GM21786 (cell line): ENCODE results near the gene TMPRSS13.
"Not testable (repeated sequence)": the region's sequence is repeated elsewhere in the genome, so short reads cannot be mapped to it uniquely, and the experiment has no call there.

ENCODE experiments used
- ATAC-seq: cut with Tn5 transposase; IDR thresholded peaks from one replicate; pipeline ENCODE4 v1.9.1; 2021; ENCODE audit not compliant: unreplicated experiment

TMPRSS13 gene

DNA sequence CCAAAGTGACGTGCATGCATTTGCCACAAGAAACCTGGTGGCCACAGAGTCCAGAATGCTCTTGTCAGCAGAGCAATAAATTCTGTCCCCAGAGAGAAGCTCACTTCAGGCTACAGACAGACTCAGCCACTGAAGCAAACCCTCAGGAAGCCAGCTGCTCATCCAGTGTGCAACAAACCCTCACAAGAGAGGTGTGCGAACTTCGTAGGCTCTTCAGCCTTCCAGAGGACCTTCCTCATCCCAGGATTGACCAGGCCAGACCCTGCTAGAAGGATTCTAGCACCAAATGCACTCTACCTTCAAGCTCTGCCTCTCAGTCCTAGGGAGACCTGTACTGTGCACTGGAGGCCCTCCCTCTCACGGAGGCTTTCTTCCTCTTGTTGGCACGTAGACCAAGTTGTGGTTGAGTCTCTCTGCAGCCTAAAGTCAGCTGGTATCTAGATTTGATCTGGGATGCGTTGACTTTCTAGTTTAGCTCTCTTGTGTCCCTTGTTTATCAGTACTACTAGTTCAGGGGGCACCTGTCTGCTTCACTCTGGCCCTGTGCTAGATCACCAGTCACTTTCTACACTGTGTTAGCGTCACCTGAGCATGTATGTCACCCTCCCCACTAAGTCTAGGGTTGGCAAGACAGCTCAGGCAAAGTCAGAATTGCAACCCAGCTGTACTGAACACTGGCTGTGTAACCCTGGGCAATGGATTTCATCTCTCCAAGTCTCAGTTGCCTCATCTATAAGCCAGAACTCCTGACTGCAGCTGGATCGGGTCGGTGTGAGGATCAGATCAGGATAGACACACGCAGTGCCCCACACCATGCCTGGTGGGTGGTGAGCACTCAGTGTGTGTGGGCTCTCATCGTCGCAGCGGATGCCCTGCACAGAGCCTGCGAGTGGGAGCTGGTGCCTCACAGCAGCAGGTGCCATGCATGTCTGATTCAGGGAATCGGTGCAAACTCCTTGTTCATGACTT is 22.1 kb upstream of the TMPRSS13 start:
- ATAC-seq: no peak

GRCh38 chr11:117950301-117950700 is 21.1 kb upstream of the TMPRSS13 start:
- ATAC-seq: no peak

GRCh38 chr11:117949062-117949461 is 19.9 kb upstream of the TMPRSS13 start:
- ATAC-seq: no peak

DNA sequence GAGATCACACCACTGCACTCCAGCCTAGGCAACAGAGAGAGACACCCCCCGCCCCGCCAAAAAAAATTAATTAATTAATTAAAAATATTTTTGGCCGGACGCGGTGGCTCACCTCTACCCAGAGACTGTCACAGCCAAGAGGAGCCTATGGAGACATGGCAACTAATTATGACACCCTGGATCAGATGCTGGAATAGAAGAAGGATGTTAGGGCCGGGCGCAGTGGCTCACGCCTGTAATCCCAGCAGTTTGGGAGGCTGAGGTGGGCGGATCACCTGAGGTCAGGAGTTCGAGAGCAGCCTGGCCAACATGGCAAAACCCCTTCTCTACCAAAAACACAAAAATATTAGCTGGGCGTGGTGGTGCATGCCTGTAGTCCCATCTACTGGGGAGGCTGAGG is 19.3 kb upstream of the TMPRSS13 start:
- ATAC-seq: not testable (repeated sequence)

GRCh38 chr11:117947751-117948150 is 18.5 kb upstream of the TMPRSS13 start:
- ATAC-seq: not testable (repeated sequence)

DNA sequence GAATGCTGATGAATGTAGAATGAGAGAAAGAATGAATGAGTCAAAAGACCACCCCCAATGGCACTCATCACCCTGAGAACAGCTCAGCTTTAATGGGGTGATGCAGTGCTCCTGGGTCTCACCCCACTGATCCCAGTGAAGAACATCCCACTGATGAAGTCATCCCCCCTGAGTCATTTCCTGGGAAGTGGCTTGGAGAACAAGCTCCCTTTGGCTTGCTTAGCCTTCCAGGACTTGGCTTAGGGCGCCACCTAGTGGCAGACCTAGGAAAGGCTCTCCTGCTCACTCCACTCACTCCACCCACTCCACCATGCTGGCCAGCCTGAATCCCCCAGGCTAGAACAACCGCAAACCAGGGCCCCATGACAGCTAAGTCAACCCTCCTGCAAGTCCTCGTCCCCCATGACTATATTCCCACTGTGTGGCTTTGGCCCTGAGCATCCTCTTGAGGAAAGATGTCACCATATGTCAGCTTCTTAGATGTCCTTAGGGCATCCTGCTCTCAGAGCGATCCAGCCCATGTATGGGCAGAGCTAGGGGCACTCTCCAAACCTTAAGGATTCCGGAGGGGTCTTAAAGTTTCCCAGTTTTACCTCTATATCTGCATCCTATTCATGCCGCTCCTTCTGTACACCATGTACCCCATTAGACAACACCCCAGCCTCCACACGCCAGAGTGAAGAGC is 17.8 kb upstream of the TMPRSS13 start:
- peak; percentile 35 for ATAC-seq

GRCh38 chr11:117946156-117946841 is 17.1 kb upstream of the TMPRSS13 start:
- no peak for ATAC-seq

- no peak for ATAC-seq
These were observed 16.0 kb upstream of the TMPRSS13 start for GRCh38 chr11:117945047-117945810.

DNA sequence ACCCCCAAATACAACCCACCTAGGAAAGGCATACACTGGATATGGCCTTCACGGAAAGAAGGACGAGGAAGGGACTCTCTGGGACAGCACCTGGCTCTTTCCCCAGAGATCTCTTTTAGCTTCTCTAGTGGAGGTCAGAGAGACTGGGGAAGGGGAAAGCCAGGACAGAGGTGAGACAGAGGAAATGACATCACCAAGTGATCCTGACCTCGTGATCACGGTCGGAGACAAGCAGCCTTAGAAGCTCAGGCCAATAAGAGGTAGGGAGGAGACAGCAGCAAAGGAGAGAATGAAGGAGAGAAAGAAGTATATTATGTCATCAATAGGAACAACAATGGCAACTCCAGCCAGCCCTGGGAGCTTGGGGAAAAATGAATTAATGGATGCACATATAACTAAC is 15.4 kb upstream of the TMPRSS13 start:
- no peak for ATAC-seq

GRCh38 chr11:117941976-117942654 is 12.9 kb upstream of the TMPRSS13 start:
- ATAC-seq: no peak

DNA sequence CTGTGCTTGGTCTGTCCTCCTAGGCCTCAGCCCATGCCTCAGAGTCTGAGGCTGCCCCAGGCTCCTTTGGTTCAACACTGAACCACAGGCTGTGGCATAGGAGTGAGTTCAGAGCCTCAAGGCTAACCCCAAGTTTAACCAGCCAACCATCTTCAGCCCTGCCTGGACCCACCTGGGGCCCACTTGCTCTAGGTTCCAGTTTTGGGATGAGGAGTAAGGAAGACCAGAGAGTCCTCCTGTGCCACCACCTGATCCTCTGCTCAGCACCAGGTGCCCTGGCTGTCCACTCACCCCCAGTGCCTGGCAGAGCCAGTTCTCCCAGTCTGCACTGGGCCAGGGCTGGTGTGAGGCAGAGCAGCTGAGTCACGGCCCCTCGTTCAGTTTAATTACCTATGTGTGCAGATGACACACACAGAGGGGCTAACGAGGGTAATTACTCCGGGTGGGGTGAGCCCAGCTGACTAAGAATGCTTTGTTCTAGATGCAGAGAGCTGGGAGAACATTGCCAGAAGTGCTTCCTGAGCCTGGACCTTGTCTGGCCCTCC is 12.0 kb upstream of the TMPRSS13 start:
- no peak for ATAC-seq

GRCh38 chr11:117940736-117941135 is 11.5 kb upstream of the TMPRSS13 start:
- no peak for ATAC-seq

DNA sequence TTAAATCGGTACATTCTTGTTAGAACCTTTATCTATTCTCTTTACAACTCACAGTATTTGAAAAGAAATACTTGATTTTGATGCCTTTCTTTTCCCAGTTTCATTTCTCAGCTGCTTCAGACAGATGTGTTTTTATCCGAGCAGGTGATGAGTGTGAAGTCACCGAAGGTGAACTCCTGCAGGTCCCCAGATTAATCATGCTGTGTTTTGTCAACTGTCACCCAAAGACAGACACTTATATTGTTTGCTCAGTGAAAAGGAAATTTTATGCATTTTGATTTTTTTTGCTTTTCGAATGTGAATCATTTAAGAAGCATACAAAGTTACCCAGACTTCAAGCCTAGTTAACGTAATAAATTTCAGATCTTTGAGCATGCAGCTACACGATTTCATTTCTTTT is 7.8 kb upstream of the TMPRSS13 start:
- no peak for ATAC-seq

DNA sequence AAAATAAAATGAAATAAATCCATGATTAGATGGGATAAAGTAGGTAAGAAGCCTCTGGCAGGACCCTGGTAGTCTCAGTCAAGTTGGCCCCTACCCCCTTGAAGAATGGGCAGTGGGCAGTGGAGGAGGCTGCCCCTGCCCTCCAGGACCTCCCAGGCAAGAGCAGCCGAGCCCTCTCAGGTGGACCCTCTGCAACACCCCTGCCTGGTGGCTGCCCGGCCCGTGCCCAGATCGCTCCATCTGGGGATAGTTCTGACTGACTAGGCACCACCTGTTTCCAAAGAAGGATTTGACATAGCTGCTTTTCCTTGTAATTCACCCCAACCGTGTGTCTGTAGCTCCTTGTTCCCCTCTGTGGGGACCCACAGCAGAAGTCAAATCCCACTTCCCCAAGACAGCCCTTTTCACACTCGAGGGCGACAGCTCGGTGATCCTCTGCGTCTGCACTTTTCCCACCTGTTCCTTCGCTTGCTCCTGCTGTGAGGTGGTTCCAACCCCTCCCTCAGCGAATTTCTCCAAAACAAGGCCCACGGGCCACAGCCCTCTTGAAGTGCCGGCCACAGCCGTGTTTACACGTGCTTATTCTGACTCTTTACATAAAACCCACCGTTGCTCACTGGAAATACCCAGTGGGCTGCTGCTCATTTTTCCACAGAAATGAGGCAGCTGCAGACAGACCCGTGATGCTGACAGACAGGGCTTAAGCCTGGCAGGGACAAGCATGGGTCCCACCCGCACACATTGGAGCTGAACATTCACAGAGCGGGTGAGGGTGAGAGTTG is 5.5 kb upstream of the TMPRSS13 start:
- ATAC-seq: no peak

DNA sequence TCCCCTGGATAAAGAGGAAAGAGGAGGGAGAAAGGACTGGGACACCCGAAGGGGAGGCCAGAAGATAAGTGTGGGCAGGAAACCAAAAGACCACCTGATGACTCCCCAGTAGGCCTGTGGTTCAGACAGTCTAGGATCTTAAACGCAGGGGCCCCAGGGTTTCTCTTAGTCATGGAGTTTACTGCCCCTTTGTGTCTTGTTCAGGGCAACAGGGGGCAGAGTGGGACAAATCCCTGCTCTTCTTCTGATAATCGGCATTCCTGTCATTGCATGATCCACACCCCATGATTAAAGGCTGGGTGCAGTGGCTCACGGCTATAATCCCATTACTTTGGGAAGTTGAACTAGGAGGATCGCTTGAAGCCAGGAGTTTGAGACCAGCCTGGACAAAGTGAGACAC is 4.7 kb upstream of the TMPRSS13 start:
- no peak for ATAC-seq

GRCh38 chr11:117933475-117933874 is 4.3 kb upstream of the TMPRSS13 start:
- no peak for ATAC-seq

- no peak for ATAC-seq
These were observed 3.7 kb upstream of the TMPRSS13 start for GRCh38 chr11:117932947-117933346.

GRCh38 chr11:117932426-117932825 is 3.2 kb upstream of the TMPRSS13 start:
- ATAC-seq: no peak

DNA sequence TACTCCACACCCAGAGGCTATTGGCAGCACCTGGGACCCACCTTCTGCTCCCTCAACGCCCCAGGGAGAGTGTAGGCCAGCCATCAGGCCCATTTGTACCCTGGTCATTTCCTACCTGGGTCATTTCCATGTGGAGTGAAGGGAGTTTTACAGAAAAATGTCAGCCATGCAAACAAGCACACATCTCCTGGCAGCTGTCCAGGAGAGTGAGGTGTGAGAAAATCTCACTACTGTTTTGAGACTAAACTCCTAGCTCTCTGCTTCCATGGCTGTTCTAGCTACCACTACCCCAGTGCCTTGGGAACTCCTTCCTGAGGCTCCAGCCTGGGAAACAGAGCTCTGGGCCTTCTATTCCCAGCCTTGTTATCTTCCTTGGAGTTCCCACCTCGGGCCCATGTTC is 2.8 kb upstream of the TMPRSS13 start:
- ATAC-seq: peak; percentile 48
